Lung (tissue), 12 donors: ENCODE results near the gene HTR5A. TPM values are rescaled to one million over a fixed set of nuclear protein-coding genes. Genes with fewer than 3 reads are reported as not detected.

Experiments used
- ATAC-seq: fragments of 200-7000 bp; cut with Tn5 transposase; one replicate; pipeline ENCODE4 v1.9.1; 2020; ENCODE audit warnings: moderate number of reproducible peaks; ENCODE audit not compliant: insufficient read depth, low FRiP score
- DNase-seq, 3 donors: peaks; one replicate each; pipeline ENCODE4 v3.0.0-alpha.2; 2013 to 2017
- H3K27ac ChIP-seq, 2 donors: one replicate each; pipeline ENCODE4 v1.5.1; 2013; ENCODE audit warnings: mild to moderate bottlenecking in 2 of 2, moderate library complexity in 2 of 2, control low read depth in 1 of 2, inconsistent platforms in 1 of 2, low read depth in 1 of 2, low read length in 1 of 2
- H3K27me3 ChIP-seq, 3 donors: one replicate each; pipeline ENCODE4 v1.5.1; 2013; ENCODE audit warnings: low read length in 2 of 3; ENCODE audit not compliant: control insufficient read depth in 3 of 3, insufficient read depth in 3 of 3
- H3K36me3 ChIP-seq, 4 donors: one replicate each; pipeline ENCODE4 v1.5.1; 2013; ENCODE audit warnings: low read length in 4 of 4, mild to moderate bottlenecking in 1 of 4, moderate library complexity in 1 of 4; ENCODE audit not compliant: control insufficient read depth in 4 of 4, insufficient read depth in 4 of 4
- H3K4me1 ChIP-seq, 5 donors: one replicate each; pipeline ENCODE4 v1.5.1; 2013; ENCODE audit warnings: low read length in 5 of 5, mild to moderate bottlenecking in 2 of 5, moderate library complexity in 1 of 5; ENCODE audit not compliant: control insufficient read depth in 5 of 5, insufficient read depth in 5 of 5
- H3K4me3 ChIP-seq: one replicate; pipeline ENCODE4 v1.5.1; 2013; ENCODE audit warnings: mild to moderate bottlenecking, control low read depth, moderate library complexity
- H3K9ac ChIP-seq, 2 donors: one replicate each; pipeline ENCODE4 v1.5.1; 2013; ENCODE audit warnings: low read length in 2 of 2, control low read depth in 1 of 2; ENCODE audit not compliant: insufficient read depth in 1 of 2
- H3K9me3 ChIP-seq, 4 donors: one replicate each; pipeline ENCODE4 v1.5.1; 2013; ENCODE audit warnings: low read length in 3 of 4, mild to moderate bottlenecking in 1 of 4, moderate library complexity in 1 of 4; ENCODE audit not compliant: control insufficient read depth in 4 of 4, insufficient read depth in 3 of 4
- WGBS, 2 donors: extraction: QIAGEN DNeasy Blood & Tissue Kit; methylation state at CpG; one replicate each; pipeline ENCODE4 v1.1.7; 2013; 5-methylcytosine and 5-hydroxymethylcytosine counted together
- polyA plus RNA-seq, 2 donors: library from polyadenylated mRNA; stranded (reverse); fragments of 200-250 nt; gene quantifications; one replicate each; pipeline ENCODE4 v1.2.1, GENCODE V29; 2013
- total RNA-seq, 2 donors: library from RNA; depleted of rRNA in 1 of 2; stranded (reverse); fragments of >200 nt in 1 of 2; gene quantifications; one replicate each; pipeline ENCODE4 v1.2.1, GENCODE V29; 2014 to 2021
- TF ChIP-seq, protein P1 (sequence below): IDR thresholded peaks from 2 replicates; pipeline ENCODE4 v1.5.1; 2012; ENCODE audit warnings: mild to moderate bottlenecking; ENCODE audit errors: control extremely low read depth, extremely low read depth
- donor health status: control.
- donor health status: control.
- donor health status: Bipolar disorder and iron deficiency.
- donor health status: healthy.
- donor health status: DM: yes; HTN: yes; CAD: no.

HTR5A gene
- total and polyA plus RNA-seq, 4 donors, result not detected

DNA sequence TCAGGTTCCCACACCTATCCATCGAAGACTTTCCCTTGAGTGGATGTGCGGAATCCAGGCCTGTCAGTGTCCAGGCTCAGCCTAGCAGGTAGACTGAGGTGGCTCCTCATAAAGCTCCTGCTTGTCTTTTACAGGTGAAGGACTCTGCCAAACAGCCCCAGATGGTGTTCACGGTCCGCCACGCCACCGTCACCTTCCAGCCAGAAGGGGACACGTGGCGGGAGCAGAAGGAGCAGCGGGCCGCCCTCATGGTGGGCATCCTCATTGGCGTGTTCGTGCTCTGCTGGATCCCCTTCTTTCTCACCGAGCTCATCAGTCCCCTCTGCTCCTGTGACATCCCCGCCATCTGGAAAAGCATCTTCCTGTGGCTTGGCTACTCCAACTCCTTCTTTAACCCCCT is 13.9 kb downstream of the HTR5A start:
- no peak overlapping the region for H3K9ac ChIP-seq
- TF ChIP-seq, protein P1, sequence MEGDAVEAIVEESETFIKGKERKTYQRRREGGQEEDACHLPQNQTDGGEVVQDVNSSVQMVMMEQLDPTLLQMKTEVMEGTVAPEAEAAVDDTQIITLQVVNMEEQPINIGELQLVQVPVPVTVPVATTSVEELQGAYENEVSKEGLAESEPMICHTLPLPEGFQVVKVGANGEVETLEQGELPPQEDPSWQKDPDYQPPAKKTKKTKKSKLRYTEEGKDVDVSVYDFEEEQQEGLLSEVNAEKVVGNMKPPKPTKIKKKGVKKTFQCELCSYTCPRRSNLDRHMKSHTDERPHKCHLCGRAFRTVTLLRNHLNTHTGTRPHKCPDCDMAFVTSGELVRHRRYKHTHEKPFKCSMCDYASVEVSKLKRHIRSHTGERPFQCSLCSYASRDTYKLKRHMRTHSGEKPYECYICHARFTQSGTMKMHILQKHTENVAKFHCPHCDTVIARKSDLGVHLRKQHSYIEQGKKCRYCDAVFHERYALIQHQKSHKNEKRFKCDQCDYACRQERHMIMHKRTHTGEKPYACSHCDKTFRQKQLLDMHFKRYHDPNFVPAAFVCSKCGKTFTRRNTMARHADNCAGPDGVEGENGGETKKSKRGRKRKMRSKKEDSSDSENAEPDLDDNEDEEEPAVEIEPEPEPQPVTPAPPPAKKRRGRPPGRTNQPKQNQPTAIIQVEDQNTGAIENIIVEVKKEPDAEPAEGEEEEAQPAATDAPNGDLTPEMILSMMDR, result no peak
- H3K27ac ChIP-seq, result no peak overlapping the region
- H3K27me3 ChIP-seq, result peaks cover 0 to 3% (median 0%) of the 10 kb centered on the region in 3 donors
- 88 to 92% methylated on average over 14 of the region's 14 CpGs for WGBS, 2 donors
- DNase-seq (no peak), ATAC-seq (no peak)
- peaks cover 0 to 5% (median 0%) of the 10 kb centered on the region in 5 donors for H3K4me1 ChIP-seq
- H3K9me3 ChIP-seq, result peaks cover 0 to 8% (median 0%) of the 10 kb centered on the region in 4 donors
- H3K36me3 ChIP-seq, result no peaks in the 10 kb centered on the region
- H3K4me3 ChIP-seq, result no peak overlapping the region

DNA sequence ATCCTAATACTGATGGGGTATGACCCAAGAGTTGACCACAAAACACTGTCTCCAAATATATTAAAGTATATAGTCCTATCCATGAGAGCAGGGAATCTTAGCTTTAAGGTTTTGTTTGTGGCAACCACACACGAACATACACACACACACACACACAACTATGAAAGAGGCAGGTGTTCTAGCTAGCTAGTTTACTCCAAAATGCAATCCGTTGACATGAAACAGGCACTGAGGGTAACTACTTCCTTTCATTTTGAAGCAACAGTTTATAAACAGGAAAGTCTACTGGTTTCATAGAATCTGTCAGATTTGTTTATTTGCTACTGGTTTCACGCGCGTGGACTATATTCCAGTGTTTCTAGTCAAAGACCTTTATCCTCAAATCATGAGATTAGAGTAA is 14.8 kb downstream of the HTR5A start:
- TF ChIP-seq, protein P1, result no peak
- DNase-seq (no peak), ATAC-seq (no peak)
- Histone ChIP-seq H3K4me3 (no peak overlapping the region), H3K27ac (no peak overlapping the region), H3K27me3 (peaks cover 0 to 3% (median 0%) of the 10 kb centered on the region in 3 donors), H3K36me3 (no peaks in the 10 kb centered on the region), H3K4me1 (peaks cover 0 to 5% (median 0%) of the 10 kb centered on the region in 5 donors), H3K9me3 (peaks cover 0 to 8% (median 0%) of the 10 kb centered on the region in 4 donors), H3K9ac (no peak overlapping the region)
- 63 to 74% methylated on average over 5 of the region's 5 CpGs for WGBS, 2 donors

DNA sequence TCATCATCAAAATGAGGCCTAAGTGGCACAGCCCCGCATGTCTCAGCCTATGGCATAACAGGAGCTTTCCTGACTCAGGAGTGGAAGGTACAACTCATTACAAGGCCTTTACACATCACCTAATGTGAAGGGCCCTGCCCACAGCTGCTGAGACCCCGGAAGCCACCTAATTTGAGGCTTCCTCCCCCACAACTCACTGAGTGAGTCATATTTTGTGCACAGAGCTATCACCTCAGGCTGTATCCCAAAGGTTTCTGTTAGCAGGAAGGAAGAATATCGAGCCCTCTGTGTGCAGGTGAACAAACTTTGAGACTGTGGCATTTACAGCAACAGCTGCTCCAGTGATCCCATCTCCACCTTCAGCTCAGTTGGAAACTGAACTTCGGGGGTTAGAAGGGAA is 20.6 kb downstream of the HTR5A start:
- Histone ChIP-seq H3K4me1 (no peaks in the 10 kb centered on the region), H3K27me3 (peaks cover 0 to 3% (median 0%) of the 10 kb centered on the region in 3 donors), H3K9ac (no peak overlapping the region), H3K27ac (no peak overlapping the region), H3K36me3 (no peaks in the 10 kb centered on the region), H3K4me3 (no peak overlapping the region), H3K9me3 (peaks cover 0 to 5% (median 0%) of the 10 kb centered on the region in 4 donors)
- TF ChIP-seq, protein P1, result no peak
- DNase-seq, result no peak
- no peak for ATAC-seq
- WGBS, 2 donors, result 63 to 74% methylated on average over 4 of the region's 4 CpGs

DNA sequence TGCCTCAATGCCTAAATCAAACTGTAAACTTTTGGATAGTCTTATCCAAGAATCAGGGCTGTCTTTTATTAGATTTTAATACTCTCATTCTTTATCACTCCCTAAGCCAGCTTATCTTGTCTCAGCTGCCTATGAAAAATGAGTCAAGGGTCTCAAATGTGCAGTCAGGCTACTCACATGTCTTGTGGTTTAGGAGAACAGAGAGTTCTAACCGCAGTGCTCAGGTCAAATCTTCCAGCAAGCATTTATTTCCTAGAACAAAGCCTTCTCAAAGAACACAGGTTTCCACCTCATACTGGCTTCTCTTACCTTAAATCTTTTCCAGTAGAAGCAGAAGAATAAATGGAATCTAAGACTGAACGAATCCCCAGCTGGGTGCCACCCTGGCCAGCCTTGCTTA is 23.5 kb downstream of the HTR5A start:
- TF ChIP-seq, protein P1, result no peak
- Histone ChIP-seq H3K4me3 (no peak overlapping the region), H3K36me3 (no peaks in the 10 kb centered on the region), H3K4me1 (no peaks in the 10 kb centered on the region), H3K9me3 (peaks cover 0 to 8% (median 0%) of the 10 kb centered on the region in 4 donors), H3K9ac (no peak overlapping the region), H3K27me3 (no peaks in the 10 kb centered on the region), H3K27ac (no peak overlapping the region)
- DNase-seq (no peak), ATAC-seq (no peak)
- 77 to 82% methylated on average over 2 of the region's 2 CpGs for WGBS, 2 donors
